SK-N-SH (cell line): ENCODE data around the gene RIPOR2. TPM values are rescaled to one million over a fixed set of nuclear protein-coding genes. Genes with fewer than 3 reads are reported as not detected.

Source experiments
- CTCF ChIA-PET: fragments of 300-600, 350-600 bp; formaldehyde crosslinking; extraction: SDS; loops from one replicate; lab custom pipeline; 2021; lab: Yijun Ruan, JAX
- POLR2A ChIA-PET: fragments of 350-600 bp; sonication (Branson Sonifier 250); formaldehyde crosslinking; extraction: SDS; loops from one replicate; lab custom pipeline; 2020; ENCODE audit warnings: antibody characterized with exemption, inconsistent platforms; lab: Yijun Ruan, JAX
- DNase-seq: peaks from one replicate; pipeline ENCODE4 v3.0.0; 2012
- H2AFZ ChIP-seq: fragments of 200-600 bp; sonication (generic); 2 replicates; pipeline ENCODE4 v1.8.1; 2016; ENCODE audit warnings: antibody characterized with exemption, mild to moderate bottlenecking, low read depth
- H3F3A ChIP-seq: fragments of 200-600 bp; sonication (generic); replicated peaks from 2 replicates; pipeline ENCODE3; 2016; ENCODE audit warnings: antibody characterized with exemption, mild to moderate bottlenecking; ENCODE audit not compliant: insufficient read depth
- H3K27ac ChIP-seq, 2 experiments: fragments of 200-500 bp in 1 of 2; fragments of 200-600 bp in 1 of 2; sonication (Bioruptor generic) in 1 of 2; sonication (generic), shearing (Covaris generic) in 1 of 2; 2 replicates each; pipeline versions ENCODE4 v1.5.1 to v1.6.1; 2014 to 2016; ENCODE audit warnings: low read depth in 2 of 2, inconsistent platforms in 1 of 2, low read length in 1 of 2, mild to moderate bottlenecking in 1 of 2, mixed read lengths in 1 of 2
- H3K27me3 ChIP-seq: fragments of 200-600 bp; sonication (generic), shearing (Covaris generic); 2 replicates; pipeline ENCODE4 v1.6.1; 2016; ENCODE audit warnings: mixed run types; ENCODE audit not compliant: insufficient read depth
- H3K36me3 ChIP-seq, 2 experiments: fragments of 200-500 bp in 1 of 2; fragments of 200-600 bp in 1 of 2; sonication (Bioruptor generic) in 1 of 2; sonication (generic) in 1 of 2; replicated peaks in 1 of 2; 2 replicates each; pipeline versions ENCODE3 to v1.5.1; 2014 to 2016; ENCODE audit warnings: low read length in 1 of 2, mild to moderate bottlenecking in 1 of 2; ENCODE audit not compliant: insufficient read depth in 2 of 2, control insufficient read depth in 1 of 2
- H3K4me1 ChIP-seq, 2 experiments: fragments of 200-500 bp in 1 of 2; fragments of 200-600 bp in 1 of 2; sonication (Bioruptor generic) in 1 of 2; sonication (generic), shearing (Covaris generic) in 1 of 2; 2 replicates each; pipeline versions ENCODE4 v1.5.1 to v1.6.1; 2014 to 2016; ENCODE audit warnings: low read depth in 1 of 2, low read length in 1 of 2, mixed run types in 1 of 2; ENCODE audit not compliant: insufficient read depth in 2 of 2, control insufficient read depth in 1 of 2
- H3K4me2 ChIP-seq: fragments of 200-600 bp; sonication (generic), shearing (Covaris generic); 2 replicates; pipeline ENCODE4 v1.6.1; 2017; ENCODE audit warnings: mixed run types
- H3K4me3 ChIP-seq, 2 experiments: fragments of 200-500 bp in 1 of 2; fragments of 200-600 bp in 1 of 2; sonication (Bioruptor generic) in 1 of 2; sonication (generic), shearing (Covaris generic) in 1 of 2; 2 replicates each; pipeline versions ENCODE4 v1.5.1 to v1.8.1; 2014 to 2016; ENCODE audit warnings: low read depth in 2 of 2, inconsistent platforms in 1 of 2, low read length in 1 of 2, mild to moderate bottlenecking in 1 of 2, mixed read lengths in 1 of 2, moderate library complexity in 1 of 2
- H3K79me2 ChIP-seq: fragments of 200-600 bp; sonication (generic); 2 replicates; pipeline ENCODE4 v1.8.1; 2017; ENCODE audit warnings: mild to moderate bottlenecking; ENCODE audit not compliant: insufficient read depth
- H3K9ac ChIP-seq: fragments of 200-600 bp; sonication (generic); 2 replicates; pipeline ENCODE4 v1.6.1; 2017; ENCODE audit warnings: mixed run types
- H3K9me2 ChIP-seq: fragments of 200-600 bp; sonication (generic); 2 replicates; pipeline ENCODE4 v1.6.1; 2017; ENCODE audit warnings: mixed run types
- H3K9me3 ChIP-seq: fragments of 200-600 bp; sonication (generic); 2 replicates; pipeline ENCODE4 v1.6.1; 2017; ENCODE audit warnings: mixed run types, mild to moderate bottlenecking, moderate library complexity
- H4K20me1 ChIP-seq: fragments of 200-600 bp; sonication (generic); 2 replicates; pipeline ENCODE4 v1.6.1; 2017; ENCODE audit warnings: mild to moderate bottlenecking, mixed run types; ENCODE audit not compliant: insufficient read depth
- CHD2 ChIP-seq: fragments of 150-350 bp; IDR thresholded peaks from 2 replicates; pipeline ENCODE4 v1.6.1; 2018; ENCODE audit warnings: low read length; ENCODE audit not compliant: partially characterized antibody
- EP300 ChIP-seq, 2 experiments: IDR thresholded peaks; 2 replicates each; pipeline versions ENCODE4 v1.4.0 to v1.6.1; 2012; ENCODE audit warnings: borderline replicate concordance in 1 of 2, low read depth in 1 of 2, low read length in 1 of 2
- EZH2phosphoT487 ChIP-seq: fragments of 200-600 bp; sonication (generic); IDR thresholded peaks from 2 replicates; pipeline ENCODE4 v1.6.1; 2017; ENCODE audit warnings: low read depth, mixed run types, mild to moderate bottlenecking, antibody characterized with exemption, moderate library complexity, borderline replicate concordance
- FOSL2 ChIP-seq: IDR thresholded peaks from 2 replicates; pipeline ENCODE4 v1.4.0; 2012; ENCODE audit warnings: low read depth, mild to moderate bottlenecking, moderate library complexity, borderline replicate concordance
- FOXJ3 ChIP-seq: sonication (generic); formaldehyde crosslinking; IDR thresholded peaks from 2 replicates; pipeline ENCODE4 v1.5.1; 2020; ENCODE audit warnings: mild to moderate bottlenecking, missing genetic modification reagents
- FOXM1 ChIP-seq: IDR thresholded peaks from 2 replicates; pipeline ENCODE4 v1.4.0; 2012; ENCODE audit warnings: low read depth, mild to moderate bottlenecking
- GABPA ChIP-seq: IDR thresholded peaks from 2 replicates; pipeline ENCODE4 v1.4.0; 2012; ENCODE audit warnings: low read depth, mild to moderate bottlenecking
- GATA2 ChIP-seq: sonication (generic); formaldehyde crosslinking; IDR thresholded peaks from 2 replicates; pipeline ENCODE4 v1.5.0; 2020; ENCODE audit warnings: mild to moderate bottlenecking, missing genetic modification reagents
- JUND ChIP-seq: IDR thresholded peaks from 2 replicates; pipeline ENCODE4 v1.4.0; 2012
- MEF2A ChIP-seq: IDR thresholded peaks from 2 replicates; pipeline ENCODE4 v1.4.0; 2012; ENCODE audit warnings: low read depth, borderline replicate concordance
- NFIC ChIP-seq: IDR thresholded peaks from 2 replicates; pipeline ENCODE4 v1.4.0; 2012; ENCODE audit warnings: borderline replicate concordance
- RAD21 ChIP-seq: IDR thresholded peaks from 2 replicates; pipeline ENCODE4 v1.6.1; 2012; ENCODE audit warnings: mild to moderate bottlenecking, low read length
- SMC3 ChIP-seq: IDR thresholded peaks from 2 replicates; pipeline ENCODE4 v1.6.1; 2012; ENCODE audit warnings: low read depth, low read length, improper control_type of control experiment
- TAF1 ChIP-seq: IDR thresholded peaks from 2 replicates; pipeline ENCODE4 v1.6.1; 2012; ENCODE audit warnings: low read depth, mild to moderate bottlenecking, low read length, moderate library complexity, borderline replicate concordance
- TCF12 ChIP-seq: IDR thresholded peaks from 2 replicates; pipeline ENCODE4 v1.4.0; 2012
- YY1 ChIP-seq: IDR thresholded peaks from 2 replicates; pipeline ENCODE4 v1.4.0; 2012; ENCODE audit warnings: low read depth, mild to moderate bottlenecking
- WGBS: methylation state at CpG from one replicate; pipeline ENCODE4 v1.1.6; 2017; ENCODE audit warnings: low lambda C conversion rate; 5-methylcytosine and 5-hydroxymethylcytosine counted together
- polyA plus RNA-seq, 3 experiments: library from polyadenylated mRNA; depleted of rRNA; stranded (reverse); fragments of >200 nt; gene quantifications; 2 replicates each; pipeline ENCODE4 v1.2.3, GENCODE V29; 2012
- TF ChIP-seq, protein P1 (sequence below): IDR thresholded peaks from 2 replicates; pipeline ENCODE4 v1.4.0; 2012; ENCODE audit warnings: low read depth, borderline replicate concordance
- TF ChIP-seq, protein P2 (sequence below): fragments of 150-350 bp; IDR thresholded peaks from 2 replicates; pipeline ENCODE4 v1.6.1; 2016; ENCODE audit warnings: mild to moderate bottlenecking, low read depth, low read length
- TF ChIP-seq, protein P3 (sequence below): IDR thresholded peaks from 2 replicates; pipeline ENCODE4; 2012
- TF ChIP-seq, protein P4 (sequence below): fragments of 150-350 bp; IDR thresholded peaks from 2 replicates; pipeline ENCODE4 v1.6.1; 2017; ENCODE audit warnings: antibody characterized with exemption, low read length, low read depth, borderline replicate concordance
- TF ChIP-seq, protein P5 (sequence below): IDR thresholded peaks from 2 replicates; pipeline ENCODE4 v1.4.0; 2012; ENCODE audit warnings: low read depth

Gene RIPOR2
- polyA plus RNA-seq, 1 of the 3 experiments (the other 2 are of a cell fraction), result 0.05 TPM

DNA sequence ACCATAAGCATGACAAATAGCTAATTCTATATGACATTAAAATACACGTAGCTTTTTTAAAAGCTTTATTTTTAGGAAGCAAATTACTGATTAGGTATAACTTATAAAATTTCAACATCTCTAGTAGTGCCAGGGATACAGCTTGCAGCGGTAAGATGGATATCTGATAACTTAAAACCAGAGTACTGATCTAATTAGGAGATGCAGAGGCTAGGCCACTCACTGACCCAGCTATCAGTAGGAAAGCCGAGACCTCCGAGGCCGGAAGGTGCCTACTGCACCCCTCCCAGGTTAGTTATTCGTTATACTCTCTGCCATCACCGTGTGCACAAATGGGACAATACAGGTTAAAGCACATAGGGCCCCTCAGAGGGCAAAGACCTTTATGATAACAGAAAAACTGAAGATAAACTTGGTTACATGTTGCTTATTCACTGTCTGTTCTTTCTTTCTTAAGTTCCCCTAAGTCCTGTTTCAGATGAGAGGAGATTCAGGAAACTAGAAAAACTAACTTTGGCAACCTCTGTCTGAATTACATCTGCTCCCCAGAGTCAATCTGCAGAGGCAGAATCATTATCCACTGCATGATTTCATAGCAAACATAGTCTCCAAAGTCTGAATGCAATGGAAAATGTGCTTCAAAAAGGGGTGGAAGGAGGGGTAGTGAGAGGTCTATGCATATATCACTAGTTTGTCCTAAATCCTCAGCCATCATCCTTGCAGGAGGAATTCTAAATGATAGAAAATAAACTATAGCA, 60.8 kb downstream of the RIPOR2 start (continued):
- TF ChIP-seq, protein P1, sequence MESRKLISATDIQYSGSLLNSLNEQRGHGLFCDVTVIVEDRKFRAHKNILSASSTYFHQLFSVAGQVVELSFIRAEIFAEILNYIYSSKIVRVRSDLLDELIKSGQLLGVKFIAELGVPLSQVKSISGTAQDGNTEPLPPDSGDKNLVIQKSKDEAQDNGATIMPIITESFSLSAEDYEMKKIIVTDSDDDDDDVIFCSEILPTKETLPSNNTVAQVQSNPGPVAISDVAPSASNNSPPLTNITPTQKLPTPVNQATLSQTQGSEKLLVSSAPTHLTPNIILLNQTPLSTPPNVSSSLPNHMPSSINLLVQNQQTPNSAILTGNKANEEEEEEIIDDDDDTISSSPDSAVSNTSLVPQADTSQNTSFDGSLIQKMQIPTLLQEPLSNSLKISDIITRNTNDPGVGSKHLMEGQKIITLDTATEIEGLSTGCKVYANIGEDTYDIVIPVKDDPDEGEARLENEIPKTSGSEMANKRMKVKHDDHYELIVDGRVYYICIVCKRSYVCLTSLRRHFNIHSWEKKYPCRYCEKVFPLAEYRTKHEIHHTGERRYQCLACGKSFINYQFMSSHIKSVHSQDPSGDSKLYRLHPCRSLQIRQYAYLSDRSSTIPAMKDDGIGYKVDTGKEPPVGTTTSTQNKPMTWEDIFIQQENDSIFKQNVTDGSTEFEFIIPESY, result no peak
- TF ChIP-seq RAD21, result no peak
- TF ChIP-seq, protein P2, sequence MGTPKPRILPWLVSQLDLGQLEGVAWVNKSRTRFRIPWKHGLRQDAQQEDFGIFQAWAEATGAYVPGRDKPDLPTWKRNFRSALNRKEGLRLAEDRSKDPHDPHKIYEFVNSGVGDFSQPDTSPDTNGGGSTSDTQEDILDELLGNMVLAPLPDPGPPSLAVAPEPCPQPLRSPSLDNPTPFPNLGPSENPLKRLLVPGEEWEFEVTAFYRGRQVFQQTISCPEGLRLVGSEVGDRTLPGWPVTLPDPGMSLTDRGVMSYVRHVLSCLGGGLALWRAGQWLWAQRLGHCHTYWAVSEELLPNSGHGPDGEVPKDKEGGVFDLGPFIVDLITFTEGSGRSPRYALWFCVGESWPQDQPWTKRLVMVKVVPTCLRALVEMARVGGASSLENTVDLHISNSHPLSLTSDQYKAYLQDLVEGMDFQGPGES, result no peak
- TF ChIP-seq, protein P3, sequence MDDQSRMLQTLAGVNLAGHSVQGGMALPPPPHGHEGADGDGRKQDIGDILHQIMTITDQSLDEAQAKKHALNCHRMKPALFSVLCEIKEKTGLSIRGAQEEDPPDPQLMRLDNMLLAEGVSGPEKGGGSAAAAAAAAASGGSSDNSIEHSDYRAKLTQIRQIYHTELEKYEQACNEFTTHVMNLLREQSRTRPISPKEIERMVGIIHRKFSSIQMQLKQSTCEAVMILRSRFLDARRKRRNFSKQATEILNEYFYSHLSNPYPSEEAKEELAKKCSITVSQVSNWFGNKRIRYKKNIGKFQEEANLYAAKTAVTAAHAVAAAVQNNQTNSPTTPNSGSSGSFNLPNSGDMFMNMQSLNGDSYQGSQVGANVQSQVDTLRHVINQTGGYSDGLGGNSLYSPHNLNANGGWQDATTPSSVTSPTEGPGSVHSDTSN, result no peak
- no peak for TF ChIP-seq FOXJ3 (CRISPR knock-in tag)
- TF ChIP-seq MEF2A, result no peak
- TF ChIP-seq YY1, result no peak
- peak; percentile 68 for TF ChIP-seq GATA2 (CRISPR knock-in tag)
- TF ChIP-seq EP300 (IDR thresholded peaks at IDR 0.05; ENCODE audit: borderline replicate concordance in 1 of 2, low read depth in 1 of 2, low read length in 1 of 2), result peak in 1 of 2 experiments; percentile 61; a peak in 1 of 4 replicates
- no peak for TF ChIP-seq TCF12
- TF ChIP-seq SMC3, result no peak

DNA sequence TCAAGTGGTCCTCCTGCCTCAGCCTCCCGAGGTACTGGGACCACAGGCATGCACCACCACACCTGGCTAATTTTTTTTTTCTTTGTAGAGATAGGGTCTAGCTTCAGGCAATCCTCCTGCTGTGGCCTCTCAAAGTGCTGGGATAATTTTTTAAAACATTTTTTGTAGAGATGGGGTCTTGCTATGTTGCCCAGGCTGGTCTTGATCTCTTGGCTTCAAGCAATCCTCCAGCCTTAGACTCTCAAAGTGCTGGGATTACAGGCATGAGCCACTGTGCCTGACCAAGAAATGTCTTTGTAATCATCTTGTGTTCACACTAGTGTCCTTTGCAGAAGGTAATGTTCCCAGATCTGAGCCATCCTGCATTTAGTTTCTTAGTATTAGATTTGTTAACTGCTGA, 61.6 kb downstream of the RIPOR2 start:
- H4K20me1 ChIP-seq, result no peaks in the 10 kb centered on the region
- no peak for DNase-seq
- H3K4me1 ChIP-seq, result peaks cover 0 to 6% of the 10 kb centered on the region in 2 experiments; a peak in 2 of 4 replicates
- TF ChIP-seq TCF12 (no peak), EZH2phosphoT487 (no peak), TAF1 (no peak), JUND (no peak), MEF2A (no peak), FOXM1 (no peak), GABPA (no peak), FOSL2 (no peak), CHD2 (no peak), NFIC (no peak)
- TF ChIP-seq, protein P4, sequence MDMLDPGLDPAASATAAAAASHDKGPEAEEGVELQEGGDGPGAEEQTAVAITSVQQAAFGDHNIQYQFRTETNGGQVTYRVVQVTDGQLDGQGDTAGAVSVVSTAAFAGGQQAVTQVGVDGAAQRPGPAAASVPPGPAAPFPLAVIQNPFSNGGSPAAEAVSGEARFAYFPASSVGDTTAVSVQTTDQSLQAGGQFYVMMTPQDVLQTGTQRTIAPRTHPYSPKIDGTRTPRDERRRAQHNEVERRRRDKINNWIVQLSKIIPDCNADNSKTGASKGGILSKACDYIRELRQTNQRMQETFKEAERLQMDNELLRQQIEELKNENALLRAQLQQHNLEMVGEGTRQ, result no peak
- TF ChIP-seq, protein P2, result no peak
- TF ChIP-seq, protein P5, sequence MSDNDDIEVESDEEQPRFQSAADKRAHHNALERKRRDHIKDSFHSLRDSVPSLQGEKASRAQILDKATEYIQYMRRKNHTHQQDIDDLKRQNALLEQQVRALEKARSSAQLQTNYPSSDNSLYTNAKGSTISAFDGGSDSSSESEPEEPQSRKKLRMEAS, result no peak
- TF ChIP-seq, all 33 proteins: peak for 0
- ChIA-PET POLR2A (no interaction called here), CTCF (interaction anchor here (0.9 to 3.1 kb wide), 5 partner anchors 9 to 197 kb away, joined by 4 to 18 read pairs (median 4); no protein-coding TSS in a partner anchor)
- Histone ChIP-seq H3F3A (no peaks in the 10 kb centered on the region), H3K9ac (no peak overlapping the region), H3K27me3 (no peaks in the 10 kb centered on the region), H3K4me2 (no peak overlapping the region), H3K79me2 (no peaks in the 10 kb centered on the region), H3K4me3 (no peak overlapping the region), H3K27ac (no peak overlapping the region), H3K9me3 (no peaks in the 10 kb centered on the region), H3K36me3 (no peaks in the 10 kb centered on the region), H2AFZ (no peak overlapping the region), H3K9me2 (no peaks in the 10 kb centered on the region)
- 55% methylated on average over 1 of the region's 1 CpG for WGBS
